Right lung (tissue), 5 donors: ENCODE data around the gene ARID5B. TPM values are rescaled to one million over a fixed set of nuclear protein-coding genes. Genes with fewer than 3 reads are reported as not detected.

Experiments used
- DNase-seq, 2 donors: peaks; one replicate each; pipeline ENCODE4 v3.0.0-alpha.2; 2013
- polyA plus RNA-seq, 5 donors: library from polyadenylated mRNA; unstranded; fragments of 120-200 nt; gene quantifications; one replicate each; pipeline versions ENCODE4 v1.2.1 to v1.2.3, GENCODE V29; 2013; ENCODE audit warnings: inconsistent platforms in 1 of 5, low replicate concordance in 1 of 5; ENCODE audit not compliant: insufficient read length in 5 of 5, insufficient read depth in 1 of 5

The ARID5B gene
- polyA plus RNA-seq, 5 donors, result 27.9 to 49.2 (median 43.8) TPM

DNA sequence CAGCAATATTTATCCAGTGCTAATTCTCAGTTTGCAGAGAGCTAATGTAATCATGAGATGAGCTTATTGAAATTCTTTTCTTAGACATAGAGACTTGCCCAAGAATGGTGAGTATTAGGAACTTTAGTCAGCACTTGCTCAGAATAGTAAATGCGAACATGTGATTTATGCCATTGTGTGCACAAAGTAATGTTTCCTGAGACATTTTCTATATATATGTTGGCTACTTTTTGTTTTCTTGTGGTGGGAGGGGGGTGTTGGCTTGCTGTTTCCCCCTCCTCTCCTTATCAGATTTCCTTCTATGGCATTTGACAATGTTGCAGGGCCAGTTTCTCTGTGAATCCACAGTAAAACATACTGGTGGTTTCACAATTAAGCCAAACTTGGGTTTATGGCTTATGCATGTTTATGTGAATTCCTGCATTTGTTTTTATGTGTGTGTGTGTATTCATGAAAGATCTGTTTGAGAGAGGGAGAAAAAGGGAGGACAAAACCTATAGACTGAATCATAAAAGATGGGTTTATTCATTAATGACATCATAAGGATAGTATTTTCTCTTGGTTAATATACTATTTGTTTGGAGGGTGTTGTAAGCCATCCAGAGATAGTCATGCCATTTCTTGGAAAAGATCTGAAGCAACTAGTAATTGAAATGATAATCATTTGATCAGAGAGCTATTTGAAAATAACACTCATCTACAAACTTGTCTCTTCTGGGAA, 36.3 kb downstream of the ARID5B start:
- DNase-seq, result no peak

GRCh38 chr10:61939902-61940301, 38.4 kb downstream of the ARID5B start:
- DNase-seq, result no peak

GRCh38 chr10:61941202-61941681, 39.7 kb downstream of the ARID5B start:
- no peak for DNase-seq

DNA sequence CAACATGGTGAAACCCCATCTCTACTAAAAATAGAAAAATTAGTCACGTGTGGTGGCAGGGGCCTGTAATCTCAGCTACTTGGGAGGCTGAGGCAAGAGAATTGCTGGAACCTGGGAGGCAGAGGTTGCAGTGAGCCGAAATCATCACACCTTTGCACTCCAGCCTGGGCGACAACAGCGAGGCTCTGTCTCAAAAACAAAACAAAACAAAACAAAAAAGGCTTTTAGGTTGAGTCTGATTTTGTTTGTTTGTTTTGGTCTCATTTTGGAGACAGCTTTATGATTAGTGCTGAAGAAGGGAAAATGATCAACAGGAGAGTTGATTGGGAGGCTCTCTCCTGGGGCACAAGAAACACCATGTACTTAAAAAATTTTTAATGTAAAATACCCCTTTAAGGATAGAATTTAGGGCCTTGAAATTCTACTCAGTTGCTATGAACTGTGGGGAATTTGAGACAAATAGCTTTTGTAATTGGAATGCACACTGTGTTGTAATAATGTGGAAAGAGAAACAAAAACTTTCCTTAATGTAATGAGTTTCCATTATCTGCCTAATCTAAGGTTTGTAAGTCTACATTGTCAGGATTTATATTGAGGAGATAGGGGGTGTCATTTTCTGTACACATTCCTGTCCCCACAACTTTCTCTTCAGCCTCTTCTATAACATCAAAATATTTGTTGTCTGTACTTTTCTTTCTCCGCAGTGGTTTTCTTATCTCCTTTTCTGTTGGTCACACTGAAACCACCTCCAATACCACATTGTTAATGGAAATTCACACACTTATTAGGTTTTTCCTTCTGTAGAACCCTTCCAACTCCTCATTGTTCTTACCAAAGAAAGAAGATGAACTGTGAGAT, 41.3 kb downstream of the ARID5B start:
- no peak for DNase-seq

- DNase-seq, result no peak
These were observed 42.3 kb downstream of the ARID5B start for GRCh38 chr10:61943674-61944378.

- DNase-seq, result no peak
These were observed 43.1 kb downstream of the ARID5B start for GRCh38 chr10:61944410-61945147.

DNA sequence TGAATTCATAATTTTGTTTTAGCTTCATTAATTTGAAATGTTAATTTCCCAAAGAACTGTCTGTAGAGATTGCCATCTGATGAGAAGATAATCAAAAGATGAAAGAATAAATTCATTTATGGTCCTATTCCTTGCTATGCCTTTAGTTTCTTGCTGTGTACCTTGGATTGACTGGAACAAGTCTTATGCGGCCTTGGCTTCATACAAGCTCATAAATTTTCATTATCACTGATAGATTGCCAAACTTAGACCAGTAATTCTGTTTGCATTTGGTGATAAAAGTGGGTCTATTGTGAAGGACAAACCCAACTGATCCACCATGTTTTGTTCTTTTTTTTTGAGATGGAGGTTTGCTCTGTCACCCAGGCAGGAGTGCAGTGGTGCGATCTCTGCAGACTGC, 48.2 kb downstream of the ARID5B start:
- DNase-seq, result no peak

GRCh38 chr10:61950449-61951143, 49.1 kb downstream of the ARID5B start:
- DNase-seq, result no peak

- no peak for DNase-seq
These were observed 49.6 kb downstream of the ARID5B start for GRCh38 chr10:61951144-61951483.

GRCh38 chr10:61952028-61952674, 50.7 kb downstream of the ARID5B start:
- DNase-seq, result no peak

DNA sequence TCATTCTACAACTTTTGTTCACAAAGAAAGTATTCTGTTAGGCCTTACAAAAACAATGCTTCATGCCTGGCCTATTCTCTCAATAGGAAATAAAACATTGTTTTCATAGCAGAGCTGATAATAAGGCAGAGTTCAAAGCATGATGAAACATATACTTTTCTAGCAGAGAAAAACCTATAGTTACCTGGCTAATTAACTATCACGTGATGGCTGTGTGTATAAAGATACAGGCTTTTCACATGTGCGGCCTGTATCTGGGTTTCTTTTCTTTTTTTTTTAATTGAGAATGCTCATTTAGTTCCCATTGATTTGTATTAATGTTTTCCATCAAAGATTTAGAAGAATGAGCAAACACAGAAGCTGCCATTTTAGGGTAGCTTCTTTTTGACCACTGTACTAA, 51.7 kb downstream of the ARID5B start:
- DNase-seq, result no peak

DNA sequence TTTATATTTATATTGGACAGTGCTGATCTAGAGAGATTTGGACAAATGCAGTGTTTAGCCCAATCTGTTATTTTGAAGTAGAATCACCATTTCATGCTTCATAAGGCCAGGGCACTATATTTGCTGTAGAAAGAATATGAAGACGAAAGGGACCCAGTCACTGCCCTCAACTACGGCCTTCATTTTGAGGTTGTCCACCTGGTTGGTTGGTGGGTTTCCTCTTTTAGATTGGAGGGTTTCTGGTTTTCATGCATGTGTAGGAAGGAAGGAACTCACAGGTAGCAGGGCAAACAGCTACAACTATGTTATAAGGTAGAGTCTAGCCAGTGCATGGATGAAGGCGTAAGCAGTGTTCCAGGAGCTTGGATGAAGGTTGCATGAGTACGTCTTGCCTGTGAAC, 56.3 kb downstream of the ARID5B start:
- DNase-seq, result no peak

DNA sequence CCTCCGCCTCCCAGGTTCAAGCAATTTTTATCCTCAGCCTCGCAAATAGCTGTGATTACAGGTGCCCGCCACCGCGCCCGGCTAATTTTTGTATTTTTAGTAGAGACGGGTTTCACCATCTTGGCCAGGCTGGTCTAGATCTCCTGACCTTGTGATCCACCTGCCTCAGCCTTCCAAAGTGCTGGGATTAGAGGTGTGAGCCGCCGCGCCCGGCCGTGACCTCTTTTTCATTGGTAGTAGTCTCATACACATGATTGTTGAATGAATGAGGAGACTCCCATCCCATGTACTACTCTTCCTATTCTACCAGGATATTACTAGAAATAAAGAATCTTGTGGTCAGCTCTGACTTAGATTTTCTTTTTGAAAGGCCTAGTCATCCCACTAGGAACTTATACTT, 56.8 kb downstream of the ARID5B start:
- DNase-seq, result no peak

DNA sequence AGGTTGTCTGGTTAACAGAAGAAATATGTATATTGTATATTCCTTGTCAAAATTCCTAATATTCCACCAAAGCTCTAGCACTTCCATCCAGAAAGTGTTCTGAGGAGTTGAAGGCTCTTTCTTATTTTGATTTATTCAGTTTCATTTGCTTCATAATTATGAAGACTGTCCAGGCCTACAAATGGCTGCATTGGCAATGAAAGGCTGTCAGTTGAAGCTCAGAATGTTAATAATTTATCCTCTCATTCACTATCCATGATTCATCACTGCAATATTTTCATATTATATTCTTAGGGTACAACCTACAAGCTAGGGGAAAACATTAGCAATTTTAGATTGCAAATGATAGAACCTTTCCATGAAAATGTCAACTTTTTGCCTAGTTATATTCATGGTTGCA, 57.3 kb downstream of the ARID5B start:
- DNase-seq, result no peak

- no peak for DNase-seq
These were observed 58.3 kb downstream of the ARID5B start for GRCh38 chr10:61959814-61960213.

DNA sequence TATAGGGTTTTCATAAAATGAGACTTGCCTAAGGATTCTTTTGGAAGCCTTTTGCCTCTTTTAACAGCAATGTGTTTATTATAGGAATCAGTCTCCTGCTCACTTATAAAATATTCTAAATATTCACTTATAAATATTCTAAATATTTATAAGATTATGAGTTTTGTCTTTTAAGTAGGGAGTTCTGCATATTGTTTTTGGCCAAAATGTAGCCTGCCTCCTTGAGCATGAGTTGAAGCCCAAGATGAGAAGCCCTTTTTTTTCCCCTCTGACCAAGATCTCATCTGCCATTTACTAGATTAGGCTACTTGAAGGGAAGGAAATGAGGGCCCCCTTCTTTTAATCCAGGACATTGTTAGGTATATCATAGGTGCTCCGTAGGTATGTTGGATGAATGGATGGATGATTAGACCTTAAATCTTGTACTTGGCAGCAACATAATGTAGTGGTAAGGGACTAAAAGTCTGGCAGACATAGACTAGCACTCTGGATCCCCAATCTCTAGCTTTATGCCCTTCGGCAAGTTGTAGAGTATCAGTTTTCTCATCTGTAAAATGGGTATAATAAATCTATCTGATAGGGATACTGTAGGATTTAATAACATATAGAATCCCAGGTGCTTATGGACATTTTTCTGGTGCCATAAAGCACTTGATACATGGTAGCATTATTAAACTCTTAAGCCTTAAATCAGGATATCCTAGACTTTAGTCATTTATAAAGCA, 59.1 kb downstream of the ARID5B start:
- DNase-seq, result no peak

GRCh38 chr10:61961278-61961677, 59.8 kb downstream of the ARID5B start:
- DNase-seq, result no peak

DNA sequence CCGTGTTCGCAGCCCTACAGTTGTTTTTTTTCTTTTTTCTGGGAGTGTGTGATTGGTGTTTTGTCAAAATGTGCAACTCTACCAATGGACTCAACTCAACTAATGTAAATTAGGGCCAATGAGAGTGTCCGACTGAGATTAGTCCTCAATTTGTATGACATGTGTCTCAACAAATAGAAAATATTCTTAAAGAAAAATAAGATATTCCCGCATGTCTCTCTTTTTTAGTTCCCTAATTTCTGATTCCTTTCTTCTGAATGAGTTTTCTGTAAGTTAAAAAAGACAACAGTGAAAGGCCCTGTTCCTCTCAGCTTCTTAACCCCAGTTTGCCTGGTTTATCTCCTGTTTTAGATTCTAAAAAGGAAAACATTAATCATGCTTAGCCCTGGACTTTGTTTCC, 61.5 kb downstream of the ARID5B start:
- no peak for DNase-seq

GRCh38 chr10:61963669-61964058, 62.2 kb downstream of the ARID5B start:
- no peak for DNase-seq
